ENCODE results near the gene CXXC5.
"Not testable (repeated sequence)": the region's sequence is repeated elsewhere in the genome, so short reads cannot be mapped to it uniquely, and the experiment has no call there.

The CXXC5 gene

GRCh38 chr5:139648205-139649081 lies at the start of gene CXXC5:
CXXC5 (plus strand) TSS chr5:139648349; CDS start chr5:139680524, 32,175 bp downstream.
- peak; percentile 60 to 63 for DNase-seq

- DNase-seq, result not testable (repeated sequence)
These were observed 49.6 kb upstream of the CXXC5 start for GRCh38 chr5:139598601-139598965.

GRCh38 chr5:139600336-139600949 lies 47.7 kb upstream of the CXXC5 start:
- no peak for DNase-seq

GRCh38 chr5:139601429-139601828 lies 46.7 kb upstream of the CXXC5 start:
- DNase-seq, result no peak

DNA sequence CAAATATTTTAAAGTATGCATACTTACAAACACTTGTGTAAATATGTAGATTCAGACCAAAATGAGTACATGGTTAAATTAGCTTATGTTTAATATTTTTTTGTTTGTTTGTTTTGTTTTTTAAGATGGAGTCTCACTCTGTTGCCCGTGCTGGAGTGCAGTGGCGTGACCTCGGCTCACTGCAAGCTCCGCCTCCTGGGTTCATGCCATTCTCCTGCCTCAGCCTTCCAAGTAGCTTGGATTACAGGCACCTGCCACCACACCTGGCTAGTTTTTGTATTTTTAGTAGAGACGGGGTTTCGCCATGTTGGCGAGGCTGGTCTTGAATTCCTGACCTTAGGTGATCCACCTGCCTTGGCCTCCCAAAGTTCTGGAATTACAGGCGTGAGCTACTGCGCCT lies 46.2 kb upstream of the CXXC5 start:
- DNase-seq, result not testable (repeated sequence)

DNA sequence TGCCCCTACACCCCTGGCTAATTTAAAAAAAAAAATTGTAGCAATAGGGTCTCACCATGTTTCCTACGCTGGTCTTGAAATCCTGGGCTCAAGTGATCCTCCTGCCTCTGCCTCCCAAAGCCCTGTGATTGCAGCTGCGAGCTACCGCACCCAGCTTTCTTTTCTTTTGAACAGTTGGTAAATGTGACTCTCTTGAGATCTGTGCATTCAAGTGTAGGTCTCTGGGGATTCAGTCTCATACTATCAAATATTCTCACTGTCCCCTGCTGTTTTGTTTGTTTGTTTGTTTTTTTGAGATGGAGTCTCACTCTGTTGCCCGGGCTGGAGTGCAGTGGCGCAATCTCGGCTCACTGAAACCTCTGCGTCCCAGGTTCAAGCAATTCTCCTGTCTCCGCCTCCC lies 42.3 kb upstream of the CXXC5 start:
- no peak for DNase-seq

DNA sequence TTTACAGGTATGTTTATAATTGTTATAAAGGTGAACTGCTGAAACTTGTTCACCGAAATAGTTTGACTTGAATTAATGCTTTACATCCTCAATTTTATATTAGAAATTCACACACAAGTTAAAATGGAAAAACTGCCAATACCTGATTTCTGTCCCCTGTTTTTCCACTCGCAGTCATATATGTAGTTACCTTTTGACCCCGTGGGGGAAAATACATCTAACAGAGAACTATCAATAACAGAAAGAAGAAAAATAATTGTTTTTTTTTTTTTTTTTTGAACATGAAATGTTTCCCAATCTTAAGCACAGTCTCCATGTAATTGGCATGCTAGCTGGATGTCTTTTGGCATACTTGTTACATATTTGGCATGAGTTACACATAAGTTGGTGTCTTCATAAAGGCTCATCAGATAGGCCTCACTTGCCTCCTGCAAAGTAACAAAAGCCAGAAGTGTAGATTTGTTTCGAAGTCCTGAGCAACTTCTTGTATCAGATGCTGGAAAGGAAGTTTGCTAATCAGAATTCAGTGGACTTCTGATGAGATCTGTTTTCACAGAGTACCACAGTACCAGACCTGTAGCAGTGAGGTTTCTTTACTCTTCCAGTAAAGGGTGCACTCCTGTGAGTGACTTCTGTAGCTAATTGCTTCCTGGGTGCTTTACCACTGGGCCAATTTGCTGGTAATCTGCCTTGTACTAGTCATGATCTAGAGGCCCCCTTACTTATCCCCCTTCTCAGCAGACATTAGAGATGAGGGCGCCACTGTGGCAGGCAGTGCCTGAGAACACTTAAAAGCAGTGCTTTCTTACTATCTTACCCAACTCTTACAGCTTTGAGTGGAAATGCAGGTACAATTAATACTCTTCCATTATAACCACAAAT lies 36.2 kb upstream of the CXXC5 start:
- DNase-seq, result no peak

DNA sequence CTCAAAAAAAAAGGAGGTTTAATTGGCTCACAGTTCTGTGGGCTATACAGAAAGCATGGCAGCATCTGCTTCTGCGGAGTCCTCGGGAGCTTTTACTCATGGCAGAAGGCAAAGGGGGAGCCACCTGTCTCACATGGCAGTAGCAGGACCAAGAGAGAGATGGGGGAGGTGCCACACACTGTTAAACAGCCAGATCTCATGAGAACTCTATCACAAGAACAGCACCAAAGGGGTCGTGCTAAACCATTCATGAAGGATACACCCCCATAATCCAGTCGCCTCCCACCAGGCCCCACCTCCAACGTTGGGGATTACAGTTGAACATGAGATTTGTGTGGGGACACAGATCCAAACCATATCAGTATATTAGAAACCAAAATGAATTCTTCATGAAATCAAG lies 28.3 kb upstream of the CXXC5 start:
- DNase-seq, result no peak

DNA sequence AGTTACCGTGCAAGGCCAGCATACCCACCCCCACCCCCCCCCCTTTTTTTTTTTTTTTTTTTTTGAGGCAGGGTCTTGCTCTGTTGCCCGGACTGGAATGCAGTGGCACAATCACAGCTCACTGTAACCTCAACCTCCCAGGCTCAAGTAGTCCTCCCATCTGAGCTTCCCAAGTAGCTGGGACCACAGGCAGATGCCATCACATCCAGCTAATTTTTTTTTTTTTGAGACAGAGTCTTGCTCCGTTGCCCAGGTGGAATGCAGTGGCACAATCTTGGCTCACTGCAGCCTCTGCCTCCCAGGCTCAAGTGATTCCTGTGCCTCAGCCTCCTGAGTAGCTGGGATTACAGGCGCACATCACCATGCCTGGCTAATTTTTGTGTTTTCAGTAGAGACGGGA lies 22.8 kb upstream of the CXXC5 start:
- DNase-seq, result not testable (repeated sequence)

- no peak for DNase-seq
These were observed 17.3 kb upstream of the CXXC5 start for GRCh38 chr5:139630855-139631254.

GRCh38 chr5:139631520-139632165 lies 16.5 kb upstream of the CXXC5 start:
- DNase-seq, result no peak

DNA sequence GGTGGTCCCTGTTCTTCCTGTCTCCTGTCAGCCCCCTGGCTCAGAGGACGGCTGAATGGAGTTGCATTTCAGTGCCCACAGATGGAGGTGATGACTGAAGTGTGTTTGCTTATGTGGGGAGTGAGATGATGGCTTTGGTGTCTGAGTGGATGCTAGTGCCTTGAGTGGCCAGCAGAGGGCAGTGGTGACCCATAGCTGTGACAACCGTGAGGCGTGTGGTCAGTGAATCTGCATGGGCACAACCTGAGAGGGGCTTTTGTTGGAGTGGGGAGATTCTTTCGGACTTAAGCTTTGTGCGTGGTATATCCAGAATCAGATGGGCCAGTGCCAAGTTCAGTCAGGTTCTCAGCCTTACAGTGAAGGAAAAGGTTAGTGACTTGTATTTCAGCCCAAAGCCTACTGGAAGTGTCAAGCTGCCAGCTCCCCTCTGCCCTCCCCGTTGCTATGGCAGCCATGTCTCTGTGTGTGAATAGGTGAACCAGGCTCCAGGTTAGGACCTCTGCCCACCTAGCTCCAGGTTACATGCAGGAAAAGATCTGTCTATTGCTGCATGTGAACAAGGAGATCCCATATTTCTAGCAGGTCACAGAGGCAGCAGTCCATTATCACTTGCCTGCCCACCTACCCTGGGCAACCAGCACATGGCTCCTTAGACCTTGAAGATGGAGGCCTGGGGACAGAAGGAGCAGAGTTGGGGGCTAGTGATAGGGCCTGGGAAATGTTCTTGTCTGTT lies 14.7 kb upstream of the CXXC5 start:
- DNase-seq, result peak; percentile 46 to 77

DNA sequence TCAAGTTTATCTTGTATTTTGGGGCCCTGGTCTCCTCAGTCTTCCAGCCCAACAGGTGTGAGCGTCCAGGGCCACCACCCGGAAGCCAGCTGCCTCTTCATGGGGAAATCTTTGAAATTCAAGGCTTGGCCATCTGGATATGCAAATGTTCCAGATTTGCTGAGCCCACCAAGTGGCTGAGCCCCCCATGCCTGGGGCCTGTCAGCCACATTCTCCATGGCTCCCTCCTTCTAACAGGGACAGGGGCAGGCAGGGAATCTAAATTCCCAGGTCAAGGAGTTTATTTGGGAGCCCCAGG lies 14.2 kb upstream of the CXXC5 start:
- no peak for DNase-seq

DNA sequence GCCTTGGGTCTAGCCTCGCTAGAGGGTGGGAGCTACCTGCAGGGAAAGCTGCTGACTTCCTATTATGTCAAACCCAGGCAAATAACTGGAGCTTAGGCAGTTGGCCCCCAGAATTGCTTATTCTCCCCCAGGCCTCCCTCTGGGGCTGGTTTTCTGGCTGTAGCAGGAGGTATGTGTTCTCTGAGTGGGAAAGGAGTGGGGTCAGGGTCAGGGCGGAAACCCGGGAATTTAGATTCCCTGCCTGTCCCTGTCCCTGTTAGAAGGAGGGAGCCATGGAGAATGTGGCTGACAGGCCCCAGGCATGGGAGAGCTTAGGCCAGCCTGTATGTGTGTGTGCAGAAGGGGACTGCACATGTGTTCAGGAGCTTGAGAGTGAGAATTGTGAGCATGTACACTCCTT lies 13.6 kb upstream of the CXXC5 start:
- no peak for DNase-seq

- DNase-seq, result no peak
These were observed 13.0 kb upstream of the CXXC5 start for GRCh38 chr5:139635191-139635590.

GRCh38 chr5:139635606-139636206 lies 12.4 kb upstream of the CXXC5 start:
- peak in 1 of 2 donors; percentile 64 for DNase-seq

- DNase-seq, result peak in 1 of 2 donors; percentile 38
These were observed 11.8 kb upstream of the CXXC5 start for GRCh38 chr5:139636207-139636792.

DNA sequence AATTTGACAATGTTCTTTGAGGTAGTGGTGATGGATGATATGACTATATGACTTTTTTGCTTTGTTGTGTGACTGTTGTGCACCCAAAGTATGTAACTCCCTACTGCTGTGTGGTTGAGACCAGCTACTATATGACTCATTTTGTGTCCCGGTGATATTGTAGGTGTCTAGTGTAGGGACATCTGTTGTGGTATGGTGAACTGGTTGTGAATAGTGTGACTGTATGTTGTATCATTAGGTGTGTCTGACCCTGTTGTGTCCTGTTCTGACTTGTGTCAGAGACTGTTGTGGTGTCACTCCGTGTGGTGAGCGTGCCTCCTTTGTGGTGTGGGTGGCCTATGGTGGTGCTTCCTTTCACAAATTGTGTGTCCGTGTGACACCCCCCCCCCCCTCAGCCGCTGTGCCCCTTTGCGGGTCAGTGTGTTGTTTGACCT lies 11.2 kb upstream of the CXXC5 start:
- peak in 1 of 2 donors; percentile 57 for DNase-seq

GRCh38 chr5:139637438-139638089 lies 10.6 kb upstream of the CXXC5 start:
- peak; percentile 44 to 65 for DNase-seq

DNA sequence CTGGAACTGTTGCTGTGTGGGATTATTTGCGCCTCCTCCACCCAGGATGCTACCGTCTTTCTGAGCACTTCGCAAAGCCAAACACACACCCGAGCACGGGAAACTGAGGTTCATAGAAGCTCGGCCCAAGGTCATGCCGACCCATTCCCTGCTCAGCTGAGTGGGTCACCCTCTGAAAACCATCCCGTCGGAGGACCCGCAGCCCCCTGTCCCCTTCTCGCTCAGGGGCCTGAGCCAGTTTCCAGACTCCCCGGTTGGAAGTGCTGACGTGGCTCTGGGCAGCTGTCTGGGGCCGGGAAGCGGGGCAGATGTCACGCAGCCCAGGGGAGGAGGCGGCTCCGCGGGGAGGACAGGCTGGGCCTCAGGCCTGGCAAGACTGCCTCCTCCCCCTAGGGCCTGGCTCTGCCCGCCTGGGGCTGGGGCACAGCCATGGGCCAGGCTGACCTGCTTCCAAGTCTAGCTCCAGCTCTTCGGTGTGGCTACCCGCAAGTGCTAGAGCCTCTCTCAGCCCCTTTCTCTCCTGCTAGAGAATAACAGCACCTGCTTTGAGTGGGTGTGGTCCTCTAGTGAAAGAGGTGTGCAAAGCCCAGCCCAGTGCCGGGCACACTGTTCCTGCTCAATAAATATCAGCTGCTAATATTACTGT lies 9.9 kb upstream of the CXXC5 start:
- DNase-seq, result peak in 1 of 2 donors; percentile 54
